Adipocyte (in vitro differentiated cells): ENCODE measurements around the gene POLA1.

Source experiments
- DNase-seq: peaks from one replicate; pipeline ENCODE4 v3.0.0-alpha.2; 2015; ENCODE audit warnings: low read depth
- H3K27me3 ChIP-seq: replicated peaks from 2 replicates; pipeline ENCODE4 v1.7.0; 2013; ENCODE audit warnings: mild to moderate bottlenecking, low read length, moderate library complexity; ENCODE audit not compliant: control insufficient read depth, insufficient read depth
- H3K36me3 ChIP-seq: 2 replicates; pipeline ENCODE4 v1.7.0; 2013; ENCODE audit warnings: low read length, mild to moderate bottlenecking, moderate library complexity; ENCODE audit not compliant: control insufficient read depth, insufficient read depth, severe bottlenecking
- H3K4me1 ChIP-seq: 2 replicates; pipeline ENCODE4 v1.7.0; 2013; ENCODE audit warnings: mild to moderate bottlenecking, low read length, moderate library complexity; ENCODE audit not compliant: control insufficient read depth, insufficient read depth
- H3K4me3 ChIP-seq: 2 replicates; pipeline ENCODE4 v1.7.0; 2013; ENCODE audit warnings: mild to moderate bottlenecking, low read length, moderate library complexity
- H3K9ac ChIP-seq: 2 replicates; pipeline ENCODE4 v1.7.0; 2013; ENCODE audit warnings: mild to moderate bottlenecking, low read length, moderate library complexity
- H3K9me3 ChIP-seq: 2 replicates; pipeline ENCODE4 v1.7.0; 2013; ENCODE audit warnings: mild to moderate bottlenecking, low read length, moderate library complexity; ENCODE audit not compliant: control insufficient read depth

The POLA1 gene

GRCh38 chrX:24763989-24764388 is 70.3 kb downstream of the POLA1 start:
- Histone ChIP-seq H3K9ac (no peak overlapping the region), H3K4me3 (no peak overlapping the region), H3K36me3 (no peaks in the 10 kb centered on the region), H3K27me3 (no peaks in the 10 kb centered on the region), H3K4me1 (no peaks in the 10 kb centered on the region), H3K9me3 (no peaks in the 10 kb centered on the region)
- DNase-seq, result no peak

DNA sequence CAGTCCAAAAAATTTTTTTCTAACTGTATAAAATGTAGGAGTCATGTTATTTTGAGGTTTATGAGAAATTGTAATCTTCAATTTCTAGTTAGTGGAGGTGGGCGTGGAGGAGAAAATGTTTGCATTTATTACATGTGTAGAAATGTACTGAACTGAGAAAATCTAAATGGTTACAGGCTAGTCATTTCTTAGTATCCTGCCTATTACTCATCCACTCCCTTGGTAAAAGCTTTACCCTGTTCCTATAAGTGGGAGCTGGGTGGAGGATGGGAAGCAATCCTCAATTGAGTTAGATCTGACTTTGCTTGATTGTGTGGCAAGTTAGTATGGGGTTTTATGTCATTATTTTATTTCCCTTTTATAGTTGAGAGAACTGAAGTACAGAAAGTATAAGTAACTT is 73.8 kb downstream of the POLA1 start:
- H3K9ac ChIP-seq, result no peak overlapping the region
- H3K4me3 ChIP-seq, result no peak overlapping the region
- H3K9me3 ChIP-seq, result no peaks in the 10 kb centered on the region
- H3K36me3 ChIP-seq, result no peaks in the 10 kb centered on the region
- DNase-seq, result peak; percentile 5
- H3K4me1 ChIP-seq, result no peaks in the 10 kb centered on the region
- no peaks in the 10 kb centered on the region for H3K27me3 ChIP-seq

DNA sequence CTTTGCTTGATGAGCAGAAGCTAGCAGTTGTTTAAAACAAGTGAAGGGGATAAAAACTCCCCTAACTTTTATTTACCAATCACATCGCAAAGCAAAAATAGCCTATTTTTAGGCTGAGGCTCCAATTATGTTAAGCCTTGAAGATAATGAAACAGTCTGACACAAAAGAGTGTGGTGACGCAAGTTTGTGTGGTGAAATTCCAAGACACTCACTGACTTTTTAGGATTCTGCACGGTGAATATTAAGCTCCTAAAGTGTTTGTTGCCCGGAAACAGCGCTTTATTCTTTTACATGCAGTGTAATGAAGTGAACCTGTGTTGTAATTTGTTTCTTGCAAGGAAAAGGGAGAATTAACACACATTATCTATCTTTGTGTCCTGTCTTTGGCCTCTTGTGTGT is 74.8 kb downstream of the POLA1 start:
- DNase-seq, result no peak
- Histone ChIP-seq H3K27me3 (no peaks in the 10 kb centered on the region), H3K4me3 (no peak overlapping the region), H3K9me3 (no peaks in the 10 kb centered on the region), H3K4me1 (no peaks in the 10 kb centered on the region), H3K9ac (no peak overlapping the region), H3K36me3 (no peaks in the 10 kb centered on the region)

DNA sequence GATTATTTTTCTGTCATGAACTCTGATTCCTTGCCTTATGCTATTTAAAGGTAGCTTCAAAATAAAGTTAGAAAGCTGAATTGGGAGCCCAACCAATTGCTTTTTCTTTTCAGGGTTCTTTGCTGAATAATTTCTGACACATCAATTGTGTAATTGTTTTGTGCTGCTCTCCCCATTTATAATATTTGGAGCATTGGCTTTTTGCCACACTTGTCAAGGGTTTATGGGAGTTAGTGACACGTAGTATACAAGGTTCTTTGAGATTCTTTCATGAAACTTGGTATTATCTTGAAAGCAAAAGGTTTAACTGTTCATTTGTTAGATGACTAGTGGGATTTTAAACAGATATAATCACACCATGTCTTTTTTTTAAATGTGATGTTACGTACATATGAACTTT is 80.9 kb downstream of the POLA1 start:
- DNase-seq, result no peak
- H3K4me1 ChIP-seq, result no peaks in the 10 kb centered on the region
- no peak overlapping the region for H3K4me3 ChIP-seq
- no peaks in the 10 kb centered on the region for H3K36me3 ChIP-seq
- H3K27me3 ChIP-seq, result no peaks in the 10 kb centered on the region
- no peaks in the 10 kb centered on the region for H3K9me3 ChIP-seq
- no peak overlapping the region for H3K9ac ChIP-seq

GRCh38 chrX:24775891-24776290 is 82.2 kb downstream of the POLA1 start:
- no peak overlapping the region for H3K4me3 ChIP-seq
- no peaks in the 10 kb centered on the region for H3K9me3 ChIP-seq
- DNase-seq, result no peak
- H3K36me3 ChIP-seq, result no peaks in the 10 kb centered on the region
- H3K9ac ChIP-seq, result no peak overlapping the region
- H3K4me1 ChIP-seq, result no peaks in the 10 kb centered on the region
- no peaks in the 10 kb centered on the region for H3K27me3 ChIP-seq

- H3K4me3 ChIP-seq, result no peak overlapping the region
- no peaks in the 10 kb centered on the region for H3K4me1 ChIP-seq
- no peaks in the 10 kb centered on the region for H3K36me3 ChIP-seq
- H3K9me3 ChIP-seq, result no peaks in the 10 kb centered on the region
- DNase-seq, result no peak
- no peak overlapping the region for H3K9ac ChIP-seq
- H3K27me3 ChIP-seq, result no peaks in the 10 kb centered on the region
Observed at GRCh38 chrX:24777660-24778059, 83.9 kb downstream of the POLA1 start.

DNA sequence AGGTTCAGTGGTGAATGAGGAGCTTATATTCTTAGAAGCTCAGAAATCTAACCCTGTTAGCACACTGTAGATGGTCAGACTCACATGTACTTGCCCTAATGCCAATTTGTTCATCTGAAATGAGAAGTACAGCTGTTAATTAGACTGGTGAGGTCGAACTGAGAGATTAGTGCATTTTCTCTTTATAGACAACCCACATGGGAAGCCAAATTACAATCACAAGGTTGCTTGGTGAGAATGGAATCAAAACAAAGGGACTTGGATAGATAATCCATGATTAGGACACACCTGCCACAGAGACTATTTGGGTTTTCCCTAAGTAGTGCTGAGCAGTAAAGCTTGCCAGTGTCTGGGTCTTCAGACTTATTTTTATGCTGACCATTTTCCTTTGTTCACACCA is 88.3 kb downstream of the POLA1 start:
- DNase-seq, result no peak
- no peak overlapping the region for H3K4me3 ChIP-seq
- no peak overlapping the region for H3K9ac ChIP-seq
- no peaks in the 10 kb centered on the region for H3K4me1 ChIP-seq
- H3K9me3 ChIP-seq, result no peaks in the 10 kb centered on the region
- H3K36me3 ChIP-seq, result no peaks in the 10 kb centered on the region
- H3K27me3 ChIP-seq, result no peaks in the 10 kb centered on the region

- Histone ChIP-seq H3K9ac (no peak overlapping the region), H3K4me1 (no peaks in the 10 kb centered on the region), H3K9me3 (peaks cover 5% of the 10 kb centered on the region), H3K4me3 (no peak overlapping the region), H3K27me3 (peaks cover 4% of the 10 kb centered on the region), H3K36me3 (no peaks in the 10 kb centered on the region)
- no peak for DNase-seq
Observed at GRCh38 chrX:24789047-24789446, 95.3 kb downstream of the POLA1 start.

GRCh38 chrX:24790166-24790565 is 96.4 kb downstream of the POLA1 start:
- Histone ChIP-seq H3K9ac (no peak overlapping the region), H3K4me3 (no peak overlapping the region), H3K36me3 (no peaks in the 10 kb centered on the region), H3K9me3 (peaks cover 5% of the 10 kb centered on the region), H3K27me3 (peaks cover 4% of the 10 kb centered on the region), H3K4me1 (no peaks in the 10 kb centered on the region)
- DNase-seq, result no peak

DNA sequence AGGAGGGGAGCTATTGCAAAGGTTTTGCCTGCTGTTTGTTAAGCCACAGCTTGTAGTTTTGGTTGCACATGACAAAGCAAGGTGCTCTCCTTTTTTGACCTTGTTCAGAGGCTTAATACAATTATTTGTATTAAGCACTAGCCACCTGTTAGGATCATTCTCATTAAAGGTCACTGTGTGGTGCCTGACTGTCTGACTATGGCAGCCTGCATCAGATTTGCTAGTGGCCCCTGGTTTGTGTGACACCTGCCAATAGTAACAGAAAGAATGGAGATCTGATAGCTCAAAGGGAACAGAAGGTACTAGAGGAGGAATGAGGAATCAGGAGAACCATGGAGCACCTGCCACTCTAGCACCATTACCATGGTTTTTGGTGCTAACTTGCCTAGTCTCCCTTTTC is 102.5 kb downstream of the POLA1 start:
- Histone ChIP-seq H3K36me3 (no peaks in the 10 kb centered on the region), H3K4me1 (no peaks in the 10 kb centered on the region), H3K9ac (no peak overlapping the region), H3K9me3 (no peaks in the 10 kb centered on the region), H3K4me3 (no peak overlapping the region), H3K27me3 (no peaks in the 10 kb centered on the region)
- no peak for DNase-seq

- Histone ChIP-seq H3K4me1 (no peaks in the 10 kb centered on the region), H3K9ac (no peak overlapping the region), H3K27me3 (no peaks in the 10 kb centered on the region), H3K4me3 (no peak overlapping the region), H3K36me3 (no peaks in the 10 kb centered on the region), H3K9me3 (no peaks in the 10 kb centered on the region)
- DNase-seq, result no peak
Observed at GRCh38 chrX:24799078-24799477, 105.4 kb downstream of the POLA1 start.

- H3K9ac ChIP-seq, result no peak overlapping the region
- H3K36me3 ChIP-seq, result no peaks in the 10 kb centered on the region
- DNase-seq, result no peak
- no peaks in the 10 kb centered on the region for H3K4me1 ChIP-seq
- H3K4me3 ChIP-seq, result no peak overlapping the region
- no peaks in the 10 kb centered on the region for H3K27me3 ChIP-seq
- no peaks in the 10 kb centered on the region for H3K9me3 ChIP-seq
Observed at GRCh38 chrX:24799565-24799964, 105.8 kb downstream of the POLA1 start.
